Tongue (tissue), 2 donors: Measurements from ENCODE around the gene HOXB3. TPM values are rescaled to one million over a fixed set of nuclear protein-coding genes. Genes with fewer than 3 reads are reported as not detected.

Experiments
- DNase-seq: peaks from one replicate; pipeline ENCODE4 v3.0.0-alpha.2; 2015
- total RNA-seq: library from RNA; depleted of rRNA; stranded (reverse); fragments of >200 nt; gene quantifications from one replicate; pipeline ENCODE4 v1.2.3, GENCODE V29; 2014

Gene HOXB3
- total RNA-seq, 1 donor from 2014 or later = 3.4 TPM

GRCh38 chr17:48597778-48598631 lies 8.0 kb upstream of the HOXB3 start:
- DNase-seq = no peak

- no peak for DNase-seq
Measured at GRCh38 chr17:48597528-48597777, 7.4 kb upstream of the HOXB3 start.

- DNase-seq = no peak
Measured at GRCh38 chr17:48596735-48597527, 6.9 kb upstream of the HOXB3 start.

- DNase-seq = no peak
Measured at GRCh38 chr17:48596000-48596734, 6.1 kb upstream of the HOXB3 start.

- no peak for DNase-seq
Measured at GRCh38 chr17:48595278-48595999, 5.4 kb upstream of the HOXB3 start.

- no peak for DNase-seq
Measured at GRCh38 chr17:48594538-48595277, 4.7 kb upstream of the HOXB3 start.

- DNase-seq = peak; percentile 78
Measured at GRCh38 chr17:48593840-48594537, 3.9 kb upstream of the HOXB3 start.

- DNase-seq = no peak
Measured at GRCh38 chr17:48593126-48593829, 3.2 kb upstream of the HOXB3 start, which contains the start of gene HOXB5. HOXB5 (minus strand) TSS chr17:48593779; CDS start chr17:48593682, 97 bp downstream.

GRCh38 chr17:48592577-48592976 lies 2.5 kb upstream of the HOXB3 start:
- no peak for DNase-seq

- no peak for DNase-seq
Measured at GRCh38 chr17:48592057-48592514, 2.0 kb upstream of the HOXB3 start.

- DNase-seq = no peak
Measured at GRCh38 chr17:48591255-48592056, 1.4 kb upstream of the HOXB3 start.

GRCh38 chr17:48590607-48591161 lies 643 bp upstream of the HOXB3 start:
- DNase-seq = no peak

- no peak for DNase-seq
Measured at GRCh38 chr17:48589060-48589830, 796 bp downstream of the HOXB3 start.

- DNase-seq = no peak
Measured at GRCh38 chr17:48588528-48588927, 1.5 kb downstream of the HOXB3 start.

GRCh38 chr17:48588074-48588415 lies 2.0 kb downstream of the HOXB3 start:
- no peak for DNase-seq

GRCh38 chr17:48587276-48588073 lies 2.6 kb downstream of the HOXB3 start:
- DNase-seq = no peak
